Adrenal gland (tissue), 12 donors: ENCODE results near the gene ST6GALNAC3. TPM values are rescaled to one million over a fixed set of nuclear protein-coding genes. Genes with fewer than 3 reads are reported as not detected.
A peak's percentile ranks its signal among the peaks of the same experiment; 100 is the strongest.

Source experiments
- DNase-seq, 7 donors: peaks; one replicate each; pipeline ENCODE4 v3.0.0-alpha.2; 2019 to 2020
- H3K27ac ChIP-seq, 5 donors: fragments of 200-600 bp; sonication (generic) in 4 of 5; 1 replicate in 3 of 5; 2 replicates in 2 of 5; pipeline versions ENCODE4 v1.5.1 to v1.8.0; 2016 to 2020; ENCODE audit warnings: mild to moderate bottlenecking in 1 of 5
- H3K27me3 ChIP-seq: fragments of 200-600 bp; 2 replicates; pipeline ENCODE4 v1.8.0; 2021
- H3K36me3 ChIP-seq, 2 donors: fragments of 200-600 bp; replicated peaks in 1 of 2; 1 replicate in 1 of 2; 2 replicates in 1 of 2; pipeline versions ENCODE4 v1.5.1 to v1.8.0; 2018 to 2022
- H3K4me1 ChIP-seq, 2 donors: fragments of 200-600 bp; replicated peaks in 1 of 2; 1 replicate in 1 of 2; 2 replicates in 1 of 2; pipeline versions ENCODE4 v1.5.1 to v1.8.0; 2018 to 2021
- H3K4me3 ChIP-seq, 4 donors: fragments of 200-600 bp; sonication (generic) in 3 of 4; one replicate each; pipeline ENCODE4 v1.5.1; 2016 to 2018
- H3K9me3 ChIP-seq, 3 donors: fragments of 200-600 bp; sonication (generic) in 1 of 3; replicated peaks in 1 of 3; 1 replicate in 2 of 3; 2 replicates in 1 of 3; pipeline versions ENCODE4 v1.5.1 to v1.8.0; 2016 to 2021
- CTCF ChIP-seq, 6 experiments: fragments of 450-650 bp in 4 of 6; fragments of 200-600 bp in 2 of 6; sonication (generic) in 1 of 6; IDR thresholded peaks; 1 replicate in 5 of 6; 2 replicates in 1 of 6; pipeline versions ENCODE4 v1.5.1 to v1.8.0; 2016 to 2021; ENCODE audit warnings: antibody characterized with exemption in 6 of 6, mild to moderate bottlenecking in 2 of 6, moderate library complexity in 1 of 6
- POLR2A ChIP-seq, 2 donors: fragments of 450-650 bp; IDR thresholded peaks; one replicate each; pipeline ENCODE4 v1.6.1; 2017; ENCODE audit warnings: antibody characterized with exemption in 2 of 2, mild to moderate bottlenecking in 2 of 2, moderate library complexity in 1 of 2
- WGBS, 4 donors: extraction: QIAGEN DNeasy Blood & Tissue Kit in 2 of 4; methylation state at CpG; one replicate each; pipeline versions ENCODE4 v1.1.5 to v1.1.7; 2013 to 2017; 5-methylcytosine and 5-hydroxymethylcytosine counted together
- intact Hi-C, 2 donors: fragments of 100-400 bp; cut with DNase I; formaldehyde crosslinking; loops; one replicate each; pipeline versions ENCODE4 v1.14.1 to v1.15.0; 2022 to 2023
- polyA plus RNA-seq, 3 donors: library from polyadenylated mRNA; stranded (reverse); fragments of 200-250 nt in 2 of 3; fragments of 350-450 nt in 1 of 3; fragmentation: Illumina TruSeq in 1 of 3; extraction: RNeasy Lipid Tissue Mini Kit (QIAGEN cat#74804) in 1 of 3; gene quantifications; one replicate each; pipeline ENCODE4 v1.2.3, GENCODE V29; 2013 to 2014
- total RNA-seq, 9 donors: library from RNA; depleted of rRNA in 4 of 9; stranded (reverse); fragments of >200 nt in 4 of 9; fragments of 120-200 nt in 1 of 9; fragmentation: NEBNext Ultra II Directional in 1 of 9; extraction: Animal tissue kit (Norgen Biotek cat#: 25700) in 1 of 9; gene quantifications; one replicate each; pipeline versions ENCODE4 v1.1.0 to v1.2.4, GENCODE V29; 2013 to 2023
- donor health status: healthy with polysubstance abuse.
- donor health status: Bipolar disorder and iron deficiency.
- donor health status: DM: yes; HTN: yes; CAD: no.
- donor health status: DM: no; HTN: no; CAD: no.
- donor health status: DM: no; HTN: no; CAD: no.
- donor health status: DM: yes; HTN: yes; CAD: no.

ST6GALNAC3 gene
- total and polyA plus RNA-seq, 12 donors = 1.4 to 11.5 (median 5.9) TPM

- 83 to 88% (median 84%) methylated on average over 7 of the region's 7 CpGs for WGBS, 4 donors
- H3K9me3 ChIP-seq = no peaks in the 10 kb centered on the region
- DNase-seq = no peak
- peaks cover 0 to 3% of the 10 kb centered on the region in 2 donors for H3K4me1 ChIP-seq
- no peak overlapping the region for H3K4me3 ChIP-seq
- H3K27ac ChIP-seq = no peak overlapping the region
- no peaks in the 10 kb centered on the region for H3K27me3 ChIP-seq
- no peak for TF ChIP-seq POLR2A (IDR thresholded peaks at IDR 0.05)
- no peak for TF ChIP-seq CTCF (IDR thresholded peaks at IDR 0.05)
- intact Hi-C loops = no loop called here
- no peaks in the 10 kb centered on the region for H3K36me3 ChIP-seq
These were observed 5.1 kb downstream of the ST6GALNAC3 start for GRCh38 chr1:76079475-76080227.

DNA sequence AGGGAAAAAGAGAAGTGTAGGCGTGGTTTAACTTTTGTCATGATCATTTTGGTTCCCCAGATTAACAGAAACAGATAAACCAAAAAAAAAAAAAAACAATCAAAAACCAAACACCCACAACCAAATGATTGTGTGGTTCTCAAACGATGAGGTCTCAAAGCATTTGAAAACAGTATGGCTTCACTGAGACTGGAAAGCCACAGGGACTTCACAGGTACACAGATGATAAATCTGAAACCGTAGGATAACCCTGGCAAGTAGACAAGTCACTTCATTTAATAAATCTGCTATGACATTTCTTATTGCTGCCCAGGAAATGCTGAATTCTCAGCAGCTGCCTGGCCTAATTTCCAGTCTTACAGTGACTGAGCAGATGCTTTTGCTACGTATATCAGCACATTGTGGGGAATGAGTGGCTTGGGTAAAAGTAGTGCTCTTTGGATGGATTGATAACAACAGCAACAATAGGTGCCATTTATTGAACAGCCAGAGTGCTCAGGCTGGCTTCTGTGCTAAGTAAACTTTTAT lies 6.1 kb downstream of the ST6GALNAC3 start:
- H3K27me3 ChIP-seq = no peaks in the 10 kb centered on the region
- H3K27ac ChIP-seq = peak overlapping the region in 1 of 5 donors; percentile 48
- no peak for DNase-seq
- no peaks in the 10 kb centered on the region for H3K9me3 ChIP-seq
- TF ChIP-seq POLR2A (IDR thresholded peaks at IDR 0.05) = no peak
- no peak for TF ChIP-seq CTCF (IDR thresholded peaks at IDR 0.05)
- peaks cover 0 to 3% of the 10 kb centered on the region in 2 donors for H3K4me1 ChIP-seq
- H3K36me3 ChIP-seq = no peaks in the 10 kb centered on the region
- intact Hi-C loops = no loop called here
- 46 to 55% (median 50%) methylated on average over 4 of the region's 4 CpGs for WGBS, 4 donors
- H3K4me3 ChIP-seq = no peak overlapping the region

- Histone ChIP-seq H3K4me1 (no peaks in the 10 kb centered on the region), H3K36me3 (no peaks in the 10 kb centered on the region), H3K9me3 (no peaks in the 10 kb centered on the region), H3K4me3 (no peak overlapping the region), H3K27me3 (no peaks in the 10 kb centered on the region), H3K27ac (no peak overlapping the region)
- TF ChIP-seq CTCF (IDR thresholded peaks at IDR 0.05) (no peak), POLR2A (IDR thresholded peaks at IDR 0.05) (no peak)
- 67 to 84% (median 80%) methylated on average over 4 of the region's 4 CpGs for WGBS, 4 donors
- no peak for DNase-seq
- intact Hi-C loops = no loop called here
These were observed 7.5 kb downstream of the ST6GALNAC3 start for GRCh38 chr1:76082062-76082461.

- Histone ChIP-seq H3K4me1 (no peaks in the 10 kb centered on the region), H3K4me3 (no peak overlapping the region), H3K27ac (no peak overlapping the region), H3K36me3 (no peaks in the 10 kb centered on the region), H3K27me3 (no peaks in the 10 kb centered on the region), H3K9me3 (no peaks in the 10 kb centered on the region)
- DNase-seq = peak in 1 of 7 donors; percentile 56
- no peak for TF ChIP-seq CTCF (IDR thresholded peaks at IDR 0.05)
- TF ChIP-seq POLR2A (IDR thresholded peaks at IDR 0.05) = no peak
- WGBS, 4 donors = 68 to 75% (median 69%) methylated on average over 10 of the region's 10 CpGs
- intact Hi-C loops = no loop called here
These were observed 8.6 kb downstream of the ST6GALNAC3 start for GRCh38 chr1:76083189-76083588.
